GM19467 (cell line): ENCODE data around the gene TRIM69.

ENCODE experiments used
- ATAC-seq: cut with Tn5 transposase; IDR thresholded peaks from one replicate; pipeline ENCODE4 v1.9.1; 2021; ENCODE audit warnings: mild to moderate bottlenecking, moderate library complexity; ENCODE audit not compliant: unreplicated experiment

TRIM69 gene

GRCh38 chr15:44798826-44799225, 62.5 kb downstream of the TRIM69 start:
- no peak for ATAC-seq

GRCh38 chr15:44801364-44801763, 65.0 kb downstream of the TRIM69 start:
- no peak for ATAC-seq

- no peak for ATAC-seq
Observed at GRCh38 chr15:44801797-44802196, 65.5 kb downstream of the TRIM69 start.

GRCh38 chr15:44802336-44802735, 66.0 kb downstream of the TRIM69 start:
- no peak for ATAC-seq

DNA sequence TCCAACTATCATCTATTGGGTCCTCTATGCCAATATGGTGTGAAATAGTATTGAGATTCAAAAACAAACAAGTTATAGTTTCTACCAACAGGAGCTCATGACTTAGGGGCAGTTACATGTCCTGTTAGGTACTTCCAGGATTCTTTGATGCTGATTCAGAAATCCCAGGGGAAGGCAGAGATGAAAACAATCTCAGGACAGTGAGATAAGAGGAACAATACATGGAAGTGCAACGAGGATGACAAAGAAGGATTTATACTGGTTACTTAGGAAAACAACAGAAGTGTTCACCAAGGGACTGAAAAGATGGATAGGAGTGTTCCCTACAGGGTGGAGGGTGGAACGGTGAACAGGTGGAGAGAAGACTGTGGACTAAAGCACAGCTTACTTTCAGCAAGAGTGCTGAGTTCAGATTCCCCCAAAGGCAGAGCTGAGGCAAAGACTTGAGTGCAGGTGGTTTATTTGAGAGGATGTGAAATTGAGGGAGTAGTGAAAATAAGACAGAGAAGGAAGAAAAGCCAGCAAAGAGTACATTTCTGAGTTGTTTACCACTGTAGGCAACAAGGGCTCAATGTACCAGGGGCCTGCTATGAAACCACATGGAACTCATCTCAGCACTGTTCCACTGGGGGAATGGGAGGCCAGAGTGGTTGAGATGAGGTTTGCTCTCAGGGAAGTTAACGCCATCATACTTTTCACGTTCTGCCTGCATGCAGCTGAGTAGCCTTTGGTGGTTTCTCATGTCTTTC, 68.1 kb downstream of the TRIM69 start:
- no peak for ATAC-seq

GRCh38 chr15:44808557-44808956, 72.2 kb downstream of the TRIM69 start:
- ATAC-seq, result no peak

DNA sequence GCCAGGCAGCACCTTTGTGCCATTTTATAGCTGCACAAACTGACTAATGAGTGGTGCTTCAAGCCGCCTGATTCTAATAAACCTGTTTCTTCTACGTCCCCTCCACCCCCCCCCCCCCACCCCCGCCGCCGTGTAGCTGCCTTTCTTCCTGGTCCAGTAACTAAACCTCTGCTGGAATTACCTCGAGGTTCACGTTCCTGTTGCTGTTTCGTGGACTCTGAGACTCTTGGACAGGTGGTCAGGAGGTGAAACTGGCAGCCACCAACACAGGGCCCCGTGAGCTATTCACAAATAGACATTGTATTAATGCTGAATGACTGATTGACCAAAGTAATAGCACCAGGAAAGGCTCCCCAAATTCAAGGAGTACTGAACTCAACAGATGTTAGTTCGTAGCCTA, 73.9 kb downstream of the TRIM69 start:
- no peak for ATAC-seq

DNA sequence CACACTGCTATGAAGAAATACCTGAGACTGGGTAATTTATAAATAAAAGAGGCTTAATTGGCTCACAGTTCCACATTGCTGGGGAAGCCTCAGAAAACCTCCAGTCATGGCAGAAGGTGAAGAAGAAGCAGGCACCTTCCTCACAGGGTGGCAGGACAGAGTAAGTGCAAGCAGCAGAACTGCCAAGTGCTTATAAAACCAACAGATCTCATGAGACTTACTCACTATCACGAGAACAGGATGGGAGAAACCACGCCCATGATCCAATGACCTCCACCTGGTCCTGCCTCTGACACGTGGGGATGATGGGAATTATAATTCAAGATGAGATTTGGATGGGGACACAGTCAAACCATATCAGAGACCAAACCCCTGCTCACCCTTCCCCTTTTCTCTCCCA, 75.0 kb downstream of the TRIM69 start:
- no peak for ATAC-seq

- no peak for ATAC-seq
Observed at GRCh38 chr15:44812029-44812517, 75.7 kb downstream of the TRIM69 start.

DNA sequence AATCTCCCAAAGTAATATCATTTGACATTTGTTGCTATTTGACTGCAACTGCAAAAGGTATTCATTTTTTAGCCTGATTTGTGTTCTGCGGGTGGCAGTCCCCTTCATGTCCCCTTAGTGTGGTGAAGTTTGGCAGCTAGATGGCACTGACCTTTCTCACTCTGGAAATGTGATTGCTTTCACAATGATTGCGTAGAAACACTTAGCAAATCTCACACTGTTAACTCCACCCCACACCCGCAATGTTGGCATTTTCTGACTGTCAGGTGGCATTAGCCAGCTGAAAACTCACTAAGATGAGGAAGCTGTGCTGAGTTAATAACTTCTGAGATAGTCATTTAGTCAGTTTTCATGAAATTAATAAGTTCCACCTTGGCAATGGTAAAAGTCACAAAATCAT, 76.9 kb downstream of the TRIM69 start:
- ATAC-seq, result no peak
